K562 (cell line): ENCODE measurements around the gene CCDC178. TPM values are rescaled to one million over a fixed set of nuclear protein-coding genes. Genes with fewer than 3 reads are reported as not detected.

Experiments
- ATAC-seq: fragments of 200-7000 bp; cut with Tn5 transposase; 3 replicates; pipeline ENCODE4 v1.9.1; 2020; ENCODE audit warnings: moderate library complexity
- BruUV-seq: library from RNA; stranded (reverse); fragments of 400-500 nt; replicated peaks from 2 replicates; lab custom pipeline; 2021; lab: Mats Ljungman, UMichigan
- CTCF ChIA-PET: fragments of 300-600 bp; formaldehyde crosslinking; extraction: SDS; loops from one replicate; lab custom pipeline; 2021; ENCODE audit warnings: low intra/inter-chr PET ratio; lab: Yijun Ruan, JAX
- POLR2A ChIA-PET: fragments of 300-600, 350-650 bp; sonication (Branson Sonifier 250); formaldehyde crosslinking; extraction: SDS; loops from one replicate; lab custom pipeline; 2021; ENCODE audit warnings: antibody characterized with exemption, inconsistent platforms; lab: Yijun Ruan, JAX
- DNase-seq, 4 experiments: peaks; one replicate each; pipeline versions ENCODE4 v3.0.0 to v3.0.0-alpha.2; 2011 to 2018; ENCODE audit warnings: low spot score in 3 of 4, mixed read lengths in 3 of 4; ENCODE audit errors: extremely low read depth in 1 of 4
- FAIRE-seq: peaks from 2 replicates; lab custom pipeline; 2011; peaks lifted over from hg19 to GRCh38; lab: Jason Lieb, UNC
- H2AFZ ChIP-seq: 2 replicates; pipeline ENCODE4 v1.6.0; 2011; ENCODE audit warnings: low read depth, low read length, control low read depth, inconsistent platforms
- H3K27ac ChIP-seq: fragments of 200-600 bp; 3 replicates; pipeline ENCODE4 v1.8.0; 2011; ENCODE audit warnings: low read depth, mild to moderate bottlenecking, control low read depth, inconsistent platforms, low read length, moderate library complexity, mixed read lengths; ENCODE audit errors: extremely low read depth
- H3K27me3 ChIP-seq, 2 experiments: fragments of 300-600 bp in 1 of 2; 2 replicates in 1 of 2; 3 replicates in 1 of 2; pipeline versions ENCODE4 v1.6.0 to v1.8.0; 2011; ENCODE audit warnings: inconsistent platforms in 2 of 2, low read length in 2 of 2, mild to moderate bottlenecking in 1 of 2, mixed read lengths in 1 of 2, moderate library complexity in 1 of 2; ENCODE audit not compliant: control insufficient read depth in 2 of 2, insufficient read depth in 2 of 2
- H3K36me3 ChIP-seq: fragments of 300-600 bp; 3 replicates; pipeline ENCODE4 v1.8.0; 2011; ENCODE audit warnings: mild to moderate bottlenecking, low read length, inconsistent platforms; ENCODE audit not compliant: control insufficient read depth, insufficient read depth
- H3K4me1 ChIP-seq, 2 experiments: fragments of 200-600 bp in 1 of 2; replicated peaks in 1 of 2; 2 replicates in 1 of 2; 3 replicates in 1 of 2; pipeline versions ENCODE4 v1.5.1 to v1.8.0; 2011; ENCODE audit warnings: inconsistent platforms in 2 of 2, low read length in 2 of 2, mild to moderate bottlenecking in 1 of 2, mixed read lengths in 1 of 2, moderate library complexity in 1 of 2; ENCODE audit not compliant: control insufficient read depth in 2 of 2, insufficient read depth in 2 of 2
- H3K4me2 ChIP-seq: 2 replicates; pipeline ENCODE4 v1.6.1; 2011; ENCODE audit warnings: low read length, control low read depth, inconsistent platforms, mixed read lengths; ENCODE audit not compliant: insufficient read depth
- H3K4me3 ChIP-seq: fragments of 200-600 bp; sonication (generic), shearing (Covaris generic); 2 replicates; pipeline ENCODE4 v1.5.1; 2016; ENCODE audit warnings: control low read depth, inconsistent platforms
- H3K79me2 ChIP-seq: fragments of 200-600 bp; 3 replicates; pipeline ENCODE4 v1.8.0; 2011; ENCODE audit warnings: low read length, inconsistent platforms; ENCODE audit not compliant: control insufficient read depth, insufficient read depth
- H3K9ac ChIP-seq, 2 experiments: 2 replicates each; pipeline versions ENCODE4 v1.6.0 to v1.6.1; 2011; ENCODE audit warnings: low read depth in 2 of 2, low read length in 2 of 2, control low read depth in 1 of 2, inconsistent platforms in 1 of 2, mild to moderate bottlenecking in 1 of 2, mixed read lengths in 1 of 2; ENCODE audit not compliant: insufficient read depth in 1 of 2
- H3K9me1 ChIP-seq: one replicate; pipeline ENCODE4 v1.6.0; 2011; ENCODE audit warnings: inconsistent platforms, mild to moderate bottlenecking, low read length, moderate library complexity; ENCODE audit not compliant: control insufficient read depth, insufficient read depth
- H3K9me3 ChIP-seq: replicated peaks from 2 replicates; pipeline ENCODE4 v1.5.1; 2011; ENCODE audit warnings: low read depth, low read length, inconsistent platforms; ENCODE audit not compliant: control insufficient read depth, insufficient read depth
- H4K20me1 ChIP-seq: replicated peaks from 2 replicates; pipeline ENCODE4 v1.6.1; 2011; ENCODE audit warnings: low read length, inconsistent platforms, mixed read lengths; ENCODE audit not compliant: control insufficient read depth, insufficient read depth
- CUX1 ChIP-seq: fragments of 200-800 bp; sonication (Bioruptor generic); IDR thresholded peaks from 2 replicates; pipeline ENCODE4 v1.6.1; 2016; ENCODE audit warnings: missing genetic modification characterization, missing compliant biosample characterization
- MBD1 ChIP-seq: fragments of 250-450 bp; sonication (Bioruptor Pico); IDR thresholded peaks from 2 replicates; pipeline ENCODE4 v1.8.0; 2022; ENCODE audit warnings: inconsistent platforms
- NR0B1 ChIP-seq: fragments of 450-650 bp; IDR thresholded peaks from one replicate; pipeline ENCODE4 v1.6.1; 2018; ENCODE audit warnings: mild to moderate bottlenecking, moderate library complexity; ENCODE audit not compliant: partially characterized antibody
- TSHZ1 ChIP-seq: fragments of 250-450 bp; sonication (Bioruptor Pico); IDR thresholded peaks from 2 replicates; pipeline ENCODE4 v1.4.0; 2020; ENCODE audit warnings: mild to moderate bottlenecking, moderate library complexity
- ZNF780A ChIP-seq: fragments of 250-450 bp; sonication (Bioruptor Pico); IDR thresholded peaks from 2 replicates; pipeline ENCODE4 v1.5.0; 2021; ENCODE audit warnings: mild to moderate bottlenecking
- WGBS: fragments of 100-300 bp; shearing (Covaris generic); methylation state at CpG from one replicate; pipeline ENCODE4 v1.1.6; 2016; ENCODE audit warnings: low coverage, mixed read lengths; ENCODE audit not compliant: insufficient coverage; ENCODE audit errors: missing lambda C conversion rate; 5-methylcytosine and 5-hydroxymethylcytosine counted together
- in situ Hi-C: fragments of 300-500 bp; cut with MboI; formaldehyde crosslinking; loops from 4 replicates; pipeline ENCODE4 v1.15.0; 2018; ENCODE audit warnings: inconsistent platforms, mixed read lengths
- intact Hi-C: fragments of 100-400 bp; cut with micrococcal nuclease; formaldehyde crosslinking; loops from 2 replicates; pipeline ENCODE4 v1.14.2; 2022
- polyA plus RNA-seq, 8 experiments: library from polyadenylated mRNA; depleted of rRNA in 4 of 8; stranded (reverse) in 5 of 8; unstranded in 3 of 8; fragments of >200 nt; fragmentation: Nextera tagmentation in 2 of 8; fragmentation: Illumina TruSeq in 1 of 8; extraction: Ambion mirVana in 2 of 8; extraction: Trizol in 1 of 8; gene quantifications; 2 replicates each; pipeline versions ENCODE4 v1.2.1 to v1.2.3, GENCODE V29; 2011 to 2014; ENCODE audit warnings: inconsistent platforms in 1 of 8, missing spikeins in 1 of 8
- total RNA-seq, 7 experiments: library from RNA; depleted of rRNA in 6 of 7; stranded (reverse); fragments of >200 nt in 6 of 7; fragmentation: Illumina TruSeq in 2 of 7; extraction: Trizol in 2 of 7; gene quantifications; 2 replicates each; pipeline versions ENCODE4 v1.2.1 to v1.2.3, GENCODE V29; 2011 to 2021; ENCODE audit warnings: low replicate concordance in 1 of 7

Gene CCDC178
- total and polyA plus RNA-seq, 9 of the 15 experiments (the other 6 are each of a cell fraction or from before 2014, with no cell fraction given) = 0.12 to 0.47 (median 0.15) TPM; not detected in 6

- CTCF ChIA-PET = no interaction called here
Observed at GRCh38 chr18:33159151-33159550, 281.4 kb downstream of the CCDC178 start.

More at GRCh38 chr18:33159151-33159550, 281.4 kb downstream of the CCDC178 start:
- TF ChIP-seq MBD1 (CRISPR knock-in tag) = no peak
- no peak for TF ChIP-seq ZNF780A
- TF ChIP-seq TSHZ1 (CRISPR knock-in tag) = no peak
- TF ChIP-seq CUX1 = no peak
- TF ChIP-seq NR0B1 = no peak
- no peak overlapping the region for H2AFZ ChIP-seq
- H3K79me2 ChIP-seq = no peaks in the 10 kb centered on the region
- no peaks in the 10 kb centered on the region for H3K27me3 ChIP-seq
- H3K4me2 ChIP-seq = no peak overlapping the region
- POLR2A ChIA-PET = no interaction called here
- no peaks in the 10 kb centered on the region for H3K36me3 ChIP-seq
- H3K4me3 ChIP-seq = no peak overlapping the region
- no peak for FAIRE-seq
- no peak for DNase-seq
- in situ Hi-C loops = no loop called here
- no peak overlapping the region for H3K27ac ChIP-seq
- no peaks in the 10 kb centered on the region for H3K4me1 ChIP-seq
- no TSS peak for BruUV-seq
- no peak overlapping the region for H3K9ac ChIP-seq
- no peaks in the 10 kb centered on the region; the same call in 1 of the 2 replicates for H3K9me3 ChIP-seq
- no peak for ATAC-seq
- no peaks in the 10 kb centered on the region for H4K20me1 ChIP-seq
- WGBS = 0% methylated on average over 2 of the region's 2 CpGs
- intact Hi-C loops = no loop called here
- H3K9me1 ChIP-seq = no peaks in the 10 kb centered on the region
